ENCODE data around the gene PGC. TPM values are rescaled to one million over a fixed set of nuclear protein-coding genes. Genes with fewer than 3 reads are reported as not detected.

PGC gene
- total and polyA plus RNA-seq, 9 of the 15 experiments (the other 6 are each of a cell fraction or from before 2014, with no cell fraction given) = 0.17 to 0.40 TPM; not detected in 7

GRCh38 chr6:41767112-41767833 is 20.1 kb upstream of the PGC start (continued):
- TF ChIP-seq NFIC (IDR thresholded peaks at IDR 0.05) (peak; percentile 74), CBX8 (IDR thresholded peaks at IDR 0.05; ENCODE audit: borderline replicate concordance, extremely low read depth, low read depth, low read length, poor library complexity, severe bottlenecking) (no peak), CXXC5 (CRISPR knock-in tag; IDR thresholded peaks at IDR 0.05) (peak; percentile 97), HEY1 (CRISPR knock-in tag; IDR thresholded peaks at IDR 0.05; ENCODE audit: borderline replicate concordance) (no peak), ZNF589 (CRISPR knock-in tag; IDR thresholded peaks at IDR 0.05; ENCODE audit: low read depth) (peak; percentile 64; the same call in 1 of the 2 replicates), SMARCA4 (IDR thresholded peaks at IDR 0.05) (peak; percentile 66; the same call in 1 of the 2 replicates), ETV1 (tag; conservative IDR thresholded peaks at IDR 0.05; ENCODE audit: low read depth) (peak; percentile 48; the same call in 1 of the 2 replicates), CEBPG (CRISPR knock-in tag; IDR thresholded peaks at IDR 0.05) (peak; percentile 82), CEBPG (tag; conservative IDR thresholded peaks at IDR 0.05 in 1 of 2, IDR thresholded peaks at IDR 0.05 in 1 of 2) (peak; percentile 81 to 87), ATF2 (CRISPR knock-in tag; IDR thresholded peaks at IDR 0.05) (no peak), GATAD2A (IDR thresholded peaks at IDR 0.05) (no peak), FOS (IDR thresholded peaks at IDR 0.05; ENCODE audit: extremely low read depth, insufficient read length) (no peak)
- TF ChIP-seq, protein P1, sequence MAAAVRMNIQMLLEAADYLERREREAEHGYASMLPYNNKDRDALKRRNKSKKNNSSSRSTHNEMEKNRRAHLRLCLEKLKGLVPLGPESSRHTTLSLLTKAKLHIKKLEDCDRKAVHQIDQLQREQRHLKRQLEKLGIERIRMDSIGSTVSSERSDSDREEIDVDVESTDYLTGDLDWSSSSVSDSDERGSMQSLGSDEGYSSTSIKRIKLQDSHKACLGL (CRISPR knock-in tag; IDR thresholded peaks at IDR 0.05; ENCODE audit: borderline replicate concordance, poor library complexity, severe bottlenecking) = no peak
- TF ChIP-seq, protein P2, sequence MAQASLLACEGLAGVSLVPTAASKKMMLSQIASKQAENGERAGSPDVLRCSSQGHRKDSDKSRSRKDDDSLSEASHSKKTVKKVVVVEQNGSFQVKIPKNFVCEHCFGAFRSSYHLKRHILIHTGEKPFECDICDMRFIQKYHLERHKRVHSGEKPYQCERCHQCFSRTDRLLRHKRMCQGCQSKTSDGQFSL (CRISPR knock-in tag; IDR thresholded peaks at IDR 0.05) = no peak
- TF ChIP-seq, protein P2 (tag; IDR thresholded peaks at IDR 0.05) = no peak
- TF ChIP-seq, protein P3, sequence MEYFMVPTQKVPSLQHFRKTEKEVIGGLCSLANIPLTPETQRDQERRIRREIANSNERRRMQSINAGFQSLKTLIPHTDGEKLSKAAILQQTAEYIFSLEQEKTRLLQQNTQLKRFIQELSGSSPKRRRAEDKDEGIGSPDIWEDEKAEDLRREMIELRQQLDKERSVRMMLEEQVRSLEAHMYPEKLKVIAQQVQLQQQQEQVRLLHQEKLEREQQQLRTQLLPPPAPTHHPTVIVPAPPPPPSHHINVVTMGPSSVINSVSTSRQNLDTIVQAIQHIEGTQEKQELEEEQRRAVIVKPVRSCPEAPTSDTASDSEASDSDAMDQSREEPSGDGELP (CRISPR knock-in tag; IDR thresholded peaks at IDR 0.05; ENCODE audit: borderline replicate concordance) = peak; percentile 38; the same call in 1 of the 2 replicates
